ENCODE results near the gene COPA. TPM values are rescaled to one million over a fixed set of nuclear protein-coding genes. Genes with fewer than 3 reads are reported as not detected.

The COPA gene
- total RNA-seq, 1 experiment from 2014 or later = 141 TPM

GRCh38 chr1:160352555-160352954 is 9.5 kb upstream of the COPA start:
- peaks cover 76% of the 10 kb centered on the region for H3K36me3 ChIP-seq (ENCODE audit: low read depth, low read length)
- no peak overlapping the region for H2AFZ ChIP-seq (ENCODE audit: low read length)
- H3K27ac ChIP-seq (ENCODE audit: low read length) = no peak overlapping the region
- intact Hi-C loops (cut with micrococcal nuclease) = no loop called here
- H3K9me2 ChIP-seq (replicated peaks; ENCODE audit: low read length) = no peaks in the 10 kb centered on the region
- POLR2A ChIA-PET (ENCODE audit: unreplicated experiment) = no interaction called here
- DNase-seq (no peak), ATAC-seq (no peak)
- H4K20me1 ChIP-seq (ENCODE audit: low read length) = no peaks in the 10 kb centered on the region
- H3F3A ChIP-seq (ENCODE audit: low read length, unreplicated experiment) = no peaks in the 10 kb centered on the region
- no peak overlapping the region for H3K4me2 ChIP-seq (ENCODE audit: low read length)
- no TSS peak for BruUV-seq (replicated peaks)
- CTCF ChIA-PET = no interaction called here
- H3K4me3 ChIP-seq (ENCODE audit: low read length) = no peak overlapping the region
- no peaks in the 10 kb centered on the region for H3K27me3 ChIP-seq (ENCODE audit: low read length)
- no peaks in the 10 kb centered on the region for H3K4me1 ChIP-seq (ENCODE audit: insufficient read depth, low read length)
- H3K79me2 ChIP-seq (ENCODE audit: low read length) = no peaks in the 10 kb centered on the region
- TF ChIP-seq CTCF (conservative IDR thresholded peaks at IDR 0.05; ENCODE audit: low read depth, low read length) = no peak
- TF ChIP-seq EZH2 (IDR thresholded peaks at IDR 0.05; ENCODE audit: low read length, unreplicated experiment) = no peak
- TF ChIP-seq EZH2phosphoT487 (IDR thresholded peaks at IDR 0.05; ENCODE audit: borderline replicate concordance, low read length) = no peak
- H3K9ac ChIP-seq (ENCODE audit: low read length) = no peak overlapping the region
- no peaks in the 10 kb centered on the region for H3K9me3 ChIP-seq (ENCODE audit: low read length)

- BruUV-seq (replicated peaks) = no TSS peak
- ChIA-PET POLR2A (ENCODE audit: unreplicated experiment) (no interaction called here), CTCF (no interaction called here)
These were observed 8.6 kb upstream of the COPA start for GRCh38 chr1:160351629-160352028.

GRCh38 chr1:160346958-160347357 is 3.9 kb upstream of the COPA start:
- H3K4me3 ChIP-seq (ENCODE audit: low read length) = no peak overlapping the region
- H3K27me3 ChIP-seq (ENCODE audit: low read length) = no peaks in the 10 kb centered on the region
- ChIA-PET CTCF (no interaction called here), POLR2A (ENCODE audit: unreplicated experiment) (no interaction called here)
- DNase-seq (no peak), ATAC-seq (no peak)
- H3K9me3 ChIP-seq (ENCODE audit: low read length) = no peaks in the 10 kb centered on the region
- H3K9me2 ChIP-seq (replicated peaks; ENCODE audit: low read length) = no peaks in the 10 kb centered on the region
- H3K4me1 ChIP-seq (ENCODE audit: insufficient read depth, low read length) = peaks cover 9% of the 10 kb centered on the region
- no peak for TF ChIP-seq CTCF (conservative IDR thresholded peaks at IDR 0.05; ENCODE audit: low read depth, low read length)
- TF ChIP-seq EZH2 (IDR thresholded peaks at IDR 0.05; ENCODE audit: low read length, unreplicated experiment) = no peak
- intact Hi-C loops (cut with micrococcal nuclease) = no loop called here
- no TSS peak for BruUV-seq (replicated peaks)
- peaks cover 31% of the 10 kb centered on the region for H3K79me2 ChIP-seq (ENCODE audit: low read length)
- H3F3A ChIP-seq (ENCODE audit: low read length, unreplicated experiment) = no peaks in the 10 kb centered on the region
- no peak overlapping the region for H3K9ac ChIP-seq (ENCODE audit: low read length)
- H2AFZ ChIP-seq (ENCODE audit: low read length) = no peak overlapping the region
- no peak overlapping the region for H3K27ac ChIP-seq (ENCODE audit: low read length)
- H4K20me1 ChIP-seq (ENCODE audit: low read length) = peaks cover 5% of the 10 kb centered on the region
- H3K36me3 ChIP-seq (ENCODE audit: low read depth, low read length) = peaks cover 32% of the 10 kb centered on the region
- H3K4me2 ChIP-seq (ENCODE audit: low read length) = no peak overlapping the region

More at GRCh38 chr1:160351629-160352028, 8.6 kb upstream of the COPA start:
- ATAC-seq (no peak), DNase-seq (no peak)
- TF ChIP-seq CTCF (conservative IDR thresholded peaks at IDR 0.05; ENCODE audit: low read depth, low read length) (no peak), EZH2phosphoT487 (IDR thresholded peaks at IDR 0.05; ENCODE audit: borderline replicate concordance, low read length) (no peak), EZH2 (IDR thresholded peaks at IDR 0.05; ENCODE audit: low read length, unreplicated experiment) (no peak)
- no peaks in the 10 kb centered on the region for H3K27me3 ChIP-seq (ENCODE audit: low read length)
- intact Hi-C loops (cut with micrococcal nuclease) = no loop called here
- H2AFZ ChIP-seq (ENCODE audit: low read length) = no peak overlapping the region
- no peak overlapping the region for H3K4me2 ChIP-seq (ENCODE audit: low read length)
- H3K9ac ChIP-seq (ENCODE audit: low read length) = no peak overlapping the region
- no peaks in the 10 kb centered on the region for H3K9me2 ChIP-seq (replicated peaks; ENCODE audit: low read length)
- no peak overlapping the region for H3K27ac ChIP-seq (ENCODE audit: low read length)
- H4K20me1 ChIP-seq (ENCODE audit: low read length) = no peaks in the 10 kb centered on the region
- H3K79me2 ChIP-seq (ENCODE audit: low read length) = no peaks in the 10 kb centered on the region
- no peaks in the 10 kb centered on the region for H3K4me1 ChIP-seq (ENCODE audit: insufficient read depth, low read length)
- no peaks in the 10 kb centered on the region for H3K9me3 ChIP-seq (ENCODE audit: low read length)
- no peaks in the 10 kb centered on the region for H3F3A ChIP-seq (ENCODE audit: low read length, unreplicated experiment)
- no peak overlapping the region for H3K4me3 ChIP-seq (ENCODE audit: low read length)
- H3K36me3 ChIP-seq (ENCODE audit: low read depth, low read length) = peaks cover 69% of the 10 kb centered on the region
